ENCODE data around the gene FIGN.

DNA sequence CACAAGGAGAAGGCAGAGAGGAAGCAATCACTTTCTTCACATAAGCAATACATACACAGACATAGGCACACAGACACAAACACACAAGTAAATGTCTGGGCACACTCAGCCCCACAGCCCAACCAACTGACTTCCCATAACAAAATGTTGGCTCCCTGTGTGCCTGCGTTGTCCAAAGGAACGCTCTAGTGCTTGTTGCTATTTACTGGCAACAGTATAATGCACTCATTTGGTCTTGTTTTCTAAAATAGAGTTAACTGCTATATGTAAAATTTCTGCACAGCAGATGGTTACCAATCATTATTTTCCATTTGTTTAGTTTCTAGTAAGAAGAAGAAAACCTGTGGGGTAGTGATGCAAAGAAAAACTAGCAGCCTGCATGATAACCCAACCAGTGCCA lies 16.5 kb downstream of the FIGN start:
- TF ChIP-seq POLR2A (IDR thresholded peaks at IDR 0.05; ENCODE audit: low read depth, low read length) (no peak), POLR2AphosphoS5 (IDR thresholded peaks at IDR 0.05; ENCODE audit: low read depth, low read length) (no peak), TAF1 (IDR thresholded peaks at IDR 0.05; ENCODE audit: borderline replicate concordance, low read depth, low read length) (no peak)

Measured in GM12892 (cell line).